Activated CD4-positive, CD25-positive, alpha-beta regulatory T cell (primary cell): Measurements from ENCODE around the gene MCCD1.

ENCODE experiments used
- DNase-seq, 4 experiments: peaks; one replicate each; lab custom pipeline; 2025; lab: John Stamatoyannopoulos, UW

Gene MCCD1

GRCh38 chr6:31543639-31544038 lies 14.9 kb downstream of the MCCD1 start:
- DNase-seq: no peak

GRCh38 chr6:31544676-31545075 lies 15.9 kb downstream of the MCCD1 start:
- no peak for DNase-seq

GRCh38 chr6:31545291-31545690 lies 16.5 kb downstream of the MCCD1 start:
- DNase-seq: no peak

GRCh38 chr6:31546339-31546957 lies 17.7 kb downstream of the MCCD1 start, which contains the start of gene ATP6V1G2:
Gene ATP6V1G2, minus strand, starts transcription at chr6:31546608. Its CDS starts 49 bp downstream, at chr6:31546559.
- DNase-seq: peak; percentile 58 to 86 (median 68)

- DNase-seq: peak; percentile 54 to 76 (median 70)
Observed at GRCh38 chr6:31546958-31547726, 18.4 kb downstream of the MCCD1 start, which contains the start of gene NFKBIL1. Gene NFKBIL1, plus strand, starts transcription at chr6:31547608. Its CDS starts 87 bp downstream, at chr6:31547695.

- DNase-seq: no peak
Observed at GRCh38 chr6:31547727-31548543, 19.2 kb downstream of the MCCD1 start.

GRCh38 chr6:31548544-31548873 lies 19.7 kb downstream of the MCCD1 start:
- no peak for DNase-seq

GRCh38 chr6:31551371-31551770 lies 22.6 kb downstream of the MCCD1 start:
- peak; percentile 27 to 43 (median 42) for DNase-seq

GRCh38 chr6:31556307-31556706 lies 27.5 kb downstream of the MCCD1 start:
- no peak for DNase-seq

GRCh38 chr6:31557443-31558317 lies 28.9 kb downstream of the MCCD1 start:
- no peak for DNase-seq

GRCh38 chr6:31558318-31558625 lies 29.5 kb downstream of the MCCD1 start:
- DNase-seq: no peak

- DNase-seq: peak in 3 of 4 experiments; percentile 26 to 41 (median 32)
Observed at GRCh38 chr6:31558631-31559500, 30.1 kb downstream of the MCCD1 start.

GRCh38 chr6:31559606-31559957 lies 30.8 kb downstream of the MCCD1 start:
- no peak for DNase-seq

- DNase-seq: peak in 2 of 4 experiments; percentile 18 to 30
Observed at GRCh38 chr6:31559958-31560696, 31.4 kb downstream of the MCCD1 start.

- no peak for DNase-seq
Observed at GRCh38 chr6:31560697-31561058, 31.9 kb downstream of the MCCD1 start.

- DNase-seq: peak in 1 of 4 experiments; percentile 17
Observed at GRCh38 chr6:31567531-31568370, 39.0 kb downstream of the MCCD1 start.

- peak in 2 of 4 experiments; percentile 29 to 36 for DNase-seq
Observed at GRCh38 chr6:31568537-31568961, 39.8 kb downstream of the MCCD1 start.

- no peak for DNase-seq
Observed at GRCh38 chr6:31569861-31570536, 41.2 kb downstream of the MCCD1 start.
